Skeletal muscle satellite cell (primary cell): ENCODE measurements around the gene MUC4. TPM values are rescaled to one million over a fixed set of nuclear protein-coding genes. Genes with fewer than 3 reads are reported as not detected.

Source experiments
- small RNA-seq: library from RNA; depleted of rRNA; stranded (forward); fragments of <200 nt; gene quantifications from one replicate; pipeline ENCODE3, GENCODE V24; 2012

Gene MUC4

Small RNA genes lying within 50 kb of the gene (small RNA-seq; reads per million reads assigned to genes)
- not detected for gene MIR570
